HCT116 (cell line): ENCODE data around the gene LRP1B. TPM values are rescaled to one million over a fixed set of nuclear protein-coding genes. Genes with fewer than 3 reads are reported as not detected.

Experiments
- ATAC-seq: fragments of 200-7000 bp; cut with Tn5 transposase; 2 replicates; pipeline ENCODE4 v1.9.1; 2020; ENCODE audit warnings: mild to moderate bottlenecking, moderate library complexity
- BruUV-seq: library from RNA; stranded (reverse); fragments of 400-500 nt; replicated peaks from 2 replicates; lab custom pipeline; 2021; lab: Mats Ljungman, UMichigan
- CTCF ChIA-PET: fragments of 300-600 bp; sonication (Branson Sonifier 250); formaldehyde crosslinking; loops from one replicate; lab custom pipeline; 2021; ENCODE audit warnings: antibody characterized with exemption; lab: Charles Lee
- POLR2A ChIA-PET: fragments of 300-600, 350-600 bp; sonication (Branson Sonifier 250); formaldehyde crosslinking; loops from one replicate; lab custom pipeline; 2021; ENCODE audit warnings: antibody characterized with exemption; lab: Charles Lee
- RAD21 ChIA-PET, 2 experiments: fragments of 300-600 bp; sonication (Branson Sonifier 250); formaldehyde crosslinking; loops; one replicate each; lab custom pipeline; 2023; ENCODE audit warnings: low total read pairs in 2 of 2; ENCODE audit not compliant: uncharacterized antibody in 2 of 2, unreplicated experiment in 2 of 2, low non-redundant PET in 1 of 2; lab: Charles Lee
- DNase-seq: peaks from one replicate; pipeline ENCODE4 v3.0.0-alpha.2; 2010; ENCODE audit warnings: low read depth, low spot score
- H2AFZ ChIP-seq: fragments of 200-600 bp; shearing (Covaris generic), sonication (generic); 2 replicates; pipeline ENCODE4 v1.6.1; 2017; ENCODE audit warnings: low read depth, mixed run types, mixed read lengths, antibody characterized with exemption, low read length; ENCODE audit not compliant: poor library complexity, severe bottlenecking
- H3K27ac ChIP-seq: 2 replicates; pipeline ENCODE4 v1.5.1; 2012; ENCODE audit warnings: low read depth, low read length
- H3K27me3 ChIP-seq: fragments of 200-600 bp; sonication (generic); 2 replicates; pipeline ENCODE4 v1.6.1; 2016; ENCODE audit warnings: mixed run types, low read length, mixed read lengths; ENCODE audit not compliant: insufficient read depth
- H3K36me3 ChIP-seq, 2 experiments: fragments of 200-500 bp in 1 of 2; fragments of 200-600 bp in 1 of 2; sonication (Bioruptor generic) in 1 of 2; sonication (generic) in 1 of 2; 2 replicates each; pipeline versions ENCODE4 v1.5.1 to v1.6.1; 2014 to 2016; ENCODE audit warnings: low read length in 2 of 2, inconsistent platforms in 1 of 2, mixed read lengths in 1 of 2, mixed run types in 1 of 2; ENCODE audit not compliant: insufficient read depth in 2 of 2, control insufficient read depth in 1 of 2
- H3K4me1 ChIP-seq, 2 experiments: fragments of 200-600 bp in 1 of 2; sonication (generic) in 1 of 2; 2 replicates each; pipeline versions ENCODE4 v1.5.1 to v1.6.1; 2012 to 2017; ENCODE audit warnings: low read length in 2 of 2, inconsistent platforms in 1 of 2, mild to moderate bottlenecking in 1 of 2, mixed read lengths in 1 of 2, mixed run types in 1 of 2, moderate library complexity in 1 of 2; ENCODE audit not compliant: insufficient read depth in 2 of 2, control insufficient read depth in 1 of 2
- H3K4me2 ChIP-seq: fragments of 200-600 bp; sonication (generic); 2 replicates; pipeline ENCODE4 v1.6.1; 2017; ENCODE audit warnings: mixed run types, low read length, mixed read lengths
- H3K4me3 ChIP-seq, 2 experiments: fragments of 200-600 bp in 1 of 2; sonication (generic) in 1 of 2; replicated peaks in 1 of 2; 2 replicates each; pipeline ENCODE4 v1.5.1; 2011 to 2016; ENCODE audit warnings: low read length in 2 of 2, control low read depth in 1 of 2, low read depth in 1 of 2, mild to moderate bottlenecking in 1 of 2, mixed read lengths in 1 of 2, mixed run types in 1 of 2
- H3K79me2 ChIP-seq: fragments of 200-600 bp; sonication (generic); 2 replicates; pipeline ENCODE4 v1.6.1; 2017; ENCODE audit warnings: mild to moderate bottlenecking, mixed run types, low read length, moderate library complexity, mixed read lengths; ENCODE audit not compliant: insufficient read depth
- H3K9ac ChIP-seq: fragments of 200-600 bp; sonication (generic); 2 replicates; pipeline ENCODE4 v1.6.1; 2016; ENCODE audit warnings: low read length, mixed read lengths
- H3K9me2 ChIP-seq: fragments of 200-600 bp; sonication (generic), shearing (Covaris generic); 2 replicates; pipeline ENCODE4 v1.6.1; 2017; ENCODE audit warnings: mixed run types, mild to moderate bottlenecking, moderate library complexity; ENCODE audit not compliant: insufficient read depth
- H3K9me3 ChIP-seq, 2 experiments: fragments of 200-500 bp in 1 of 2; fragments of 200-600 bp in 1 of 2; sonication (Bioruptor generic) in 1 of 2; sonication (generic) in 1 of 2; 2 replicates each; pipeline ENCODE4 v1.6.1; 2014 to 2017; ENCODE audit warnings: low read length in 2 of 2, mixed read lengths in 2 of 2, inconsistent platforms in 1 of 2, low read depth in 1 of 2, mild to moderate bottlenecking in 1 of 2, mixed run types in 1 of 2, moderate library complexity in 1 of 2; ENCODE audit not compliant: control insufficient read depth in 1 of 2, insufficient read depth in 1 of 2
- H4K20me1 ChIP-seq: fragments of 200-600 bp; sonication (generic), shearing (Covaris generic); 2 replicates; pipeline ENCODE4 v1.6.1; 2017; ENCODE audit warnings: mixed run types, mild to moderate bottlenecking, moderate library complexity; ENCODE audit not compliant: insufficient read depth
- ATF3 ChIP-seq: IDR thresholded peaks from 2 replicates; pipeline ENCODE4 v1.6.1; 2012
- CBX3 ChIP-seq: IDR thresholded peaks from 2 replicates; pipeline ENCODE4 v1.6.1; 2012; ENCODE audit warnings: low read depth
- CEBPB ChIP-seq: IDR thresholded peaks from 2 replicates; pipeline ENCODE4 v1.6.1; 2012; ENCODE audit warnings: low read depth
- CTCF ChIP-seq, 3 experiments: fragments of 200-600 bp in 1 of 3; sonication (generic) in 1 of 3; IDR thresholded peaks in 2 of 3; conservative IDR thresholded peaks in 1 of 3; 2 replicates each; pipeline ENCODE4 v1.5.1; 2012 to 2017; ENCODE audit warnings: low read depth in 2 of 3, low read length in 2 of 3, antibody characterized with exemption in 1 of 3, borderline replicate concordance in 1 of 3, control low read depth in 1 of 3, mild to moderate bottlenecking in 1 of 3, mixed read lengths in 1 of 3, mixed run types in 1 of 3, moderate library complexity in 1 of 3; ENCODE audit not compliant: insufficient read depth in 1 of 3
- EGR1 ChIP-seq: IDR thresholded peaks from 2 replicates; pipeline ENCODE4 v1.6.1; 2012; ENCODE audit warnings: low read depth
- ELF1 ChIP-seq: IDR thresholded peaks from 2 replicates; pipeline ENCODE4 v1.6.1; 2012; ENCODE audit warnings: low read depth, borderline replicate concordance
- EZH2 ChIP-seq: fragments of 200-600 bp; sonication (generic); IDR thresholded peaks from 2 replicates; pipeline ENCODE4 v1.6.1; 2017; ENCODE audit warnings: antibody characterized with exemption, mixed run types
- EZH2phosphoT487 ChIP-seq: fragments of 200-600 bp; IDR thresholded peaks from 2 replicates; pipeline ENCODE4 v1.6.1; 2018; ENCODE audit warnings: antibody characterized with exemption, borderline replicate concordance
- FOSL1 ChIP-seq: IDR thresholded peaks from 2 replicates; pipeline ENCODE4 v1.6.1; 2012; ENCODE audit warnings: low read depth
- JUND ChIP-seq: IDR thresholded peaks from 2 replicates; pipeline ENCODE4 v1.6.1; 2012
- MAX ChIP-seq: IDR thresholded peaks from 2 replicates; pipeline ENCODE4 v1.6.1; 2012
- POLR2A ChIP-seq: IDR thresholded peaks from 2 replicates; pipeline ENCODE4 v1.7.0; 2011; ENCODE audit warnings: borderline replicate concordance; ENCODE audit not compliant: insufficient read depth, insufficient read length; ENCODE audit errors: extremely low read depth
- POLR2AphosphoS5 ChIP-seq: IDR thresholded peaks from 2 replicates; pipeline ENCODE4 v1.6.1; 2011; ENCODE audit warnings: mild to moderate bottlenecking, low read depth, low read length, moderate library complexity
- SP1 ChIP-seq: IDR thresholded peaks from 2 replicates; pipeline ENCODE4 v1.6.1; 2012; ENCODE audit warnings: low read depth
- TCF7L2 ChIP-seq: IDR thresholded peaks from 2 replicates; pipeline ENCODE4 v1.7.0; 2011; ENCODE audit warnings: borderline replicate concordance, inconsistent platforms; ENCODE audit not compliant: insufficient read depth, insufficient read length; ENCODE audit errors: extremely low read depth
- ZFX ChIP-seq: fragments of 450-650 bp; IDR thresholded peaks from 2 replicates; pipeline ENCODE4 v1.6.1; 2017
- ZNF274 ChIP-seq: fragments of 200-500 bp; sonication (Bioruptor generic); IDR thresholded peaks from 2 replicates; pipeline ENCODE4 v1.6.1; 2014; ENCODE audit warnings: mild to moderate bottlenecking, low read depth, low read length, inconsistent platforms
- intact Hi-C: fragments of 100-400 bp; cut with micrococcal nuclease; formaldehyde crosslinking; loops from 2 replicates; pipeline ENCODE4 v1.10.0; 2022
- total RNA-seq: library from RNA; stranded (reverse); gene quantifications from one replicate; pipeline ENCODE4 v1.2.1, GENCODE V29; 2021; ENCODE audit not compliant: unreplicated experiment
- TF ChIP-seq, protein P1 (sequence below): IDR thresholded peaks from 2 replicates; pipeline ENCODE4 v1.6.1; 2012; ENCODE audit warnings: low read depth

The LRP1B gene
- total RNA-seq, 1 experiment from 2014 or later, result 0.34 TPM

DNA sequence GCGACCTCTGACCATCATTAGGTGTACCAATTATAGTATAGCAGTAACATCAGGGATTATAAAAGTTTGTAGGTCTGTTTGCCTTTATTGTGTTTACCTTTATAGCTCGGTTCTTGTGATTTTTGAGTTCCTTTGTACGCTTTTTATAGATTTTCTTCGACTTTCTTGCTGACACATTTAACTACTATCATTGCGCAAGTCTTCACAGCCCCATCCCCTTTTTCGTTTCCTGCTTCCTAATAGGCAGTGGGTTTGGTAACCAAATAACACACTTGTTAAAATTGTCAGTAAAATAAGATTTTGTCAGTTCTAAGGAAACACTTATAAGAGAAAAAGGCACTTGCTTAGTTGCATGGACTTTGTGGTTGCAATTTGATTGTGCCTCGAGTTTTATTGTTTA is 541.5 kb downstream of the LRP1B start:
- no peak overlapping the region for H2AFZ ChIP-seq
- POLR2A ChIA-PET, result no interaction called here
- H3K79me2 ChIP-seq, result no peaks in the 10 kb centered on the region
- H3K9me2 ChIP-seq, result no peaks in the 10 kb centered on the region
- no peak overlapping the region for H3K9ac ChIP-seq
- no peaks in the 10 kb centered on the region for H3K36me3 ChIP-seq
- TF ChIP-seq JUND, result no peak
- TF ChIP-seq ZNF274, result no peak
- TF ChIP-seq EZH2phosphoT487, result no peak
- no peak for TF ChIP-seq POLR2AphosphoS5
- no peak for TF ChIP-seq CBX3
- TF ChIP-seq SP1, result no peak
- TF ChIP-seq ZFX, result no peak
- no peak for TF ChIP-seq MAX
- no peak for TF ChIP-seq ELF1
- TF ChIP-seq ATF3, result no peak
- no peak for TF ChIP-seq TCF7L2
- no peak for TF ChIP-seq CTCF (IDR thresholded peaks at IDR 0.05 in 2 of 3, conservative IDR thresholded peaks at IDR 0.05 in 1 of 3; ENCODE audit: borderline replicate concordance in 1 of 3, insufficient read depth in 1 of 3, low read depth in 2 of 3, low read length in 2 of 3)
- TF ChIP-seq EGR1, result no peak
- TF ChIP-seq FOSL1, result no peak
- TF ChIP-seq, protein P1, sequence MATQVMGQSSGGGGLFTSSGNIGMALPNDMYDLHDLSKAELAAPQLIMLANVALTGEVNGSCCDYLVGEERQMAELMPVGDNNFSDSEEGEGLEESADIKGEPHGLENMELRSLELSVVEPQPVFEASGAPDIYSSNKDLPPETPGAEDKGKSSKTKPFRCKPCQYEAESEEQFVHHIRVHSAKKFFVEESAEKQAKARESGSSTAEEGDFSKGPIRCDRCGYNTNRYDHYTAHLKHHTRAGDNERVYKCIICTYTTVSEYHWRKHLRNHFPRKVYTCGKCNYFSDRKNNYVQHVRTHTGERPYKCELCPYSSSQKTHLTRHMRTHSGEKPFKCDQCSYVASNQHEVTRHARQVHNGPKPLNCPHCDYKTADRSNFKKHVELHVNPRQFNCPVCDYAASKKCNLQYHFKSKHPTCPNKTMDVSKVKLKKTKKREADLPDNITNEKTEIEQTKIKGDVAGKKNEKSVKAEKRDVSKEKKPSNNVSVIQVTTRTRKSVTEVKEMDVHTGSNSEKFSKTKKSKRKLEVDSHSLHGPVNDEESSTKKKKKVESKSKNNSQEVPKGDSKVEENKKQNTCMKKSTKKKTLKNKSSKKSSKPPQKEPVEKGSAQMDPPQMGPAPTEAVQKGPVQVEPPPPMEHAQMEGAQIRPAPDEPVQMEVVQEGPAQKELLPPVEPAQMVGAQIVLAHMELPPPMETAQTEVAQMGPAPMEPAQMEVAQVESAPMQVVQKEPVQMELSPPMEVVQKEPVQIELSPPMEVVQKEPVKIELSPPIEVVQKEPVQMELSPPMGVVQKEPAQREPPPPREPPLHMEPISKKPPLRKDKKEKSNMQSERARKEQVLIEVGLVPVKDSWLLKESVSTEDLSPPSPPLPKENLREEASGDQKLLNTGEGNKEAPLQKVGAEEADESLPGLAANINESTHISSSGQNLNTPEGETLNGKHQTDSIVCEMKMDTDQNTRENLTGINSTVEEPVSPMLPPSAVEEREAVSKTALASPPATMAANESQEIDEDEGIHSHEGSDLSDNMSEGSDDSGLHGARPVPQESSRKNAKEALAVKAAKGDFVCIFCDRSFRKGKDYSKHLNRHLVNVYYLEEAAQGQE, result no peak
- TF ChIP-seq POLR2A, result no peak
- TF ChIP-seq CEBPB, result no peak
- TF ChIP-seq EZH2, result no peak
- TF ChIP-seq, all 23 proteins: peak for 0
- no TSS peak for BruUV-seq
- Histone ChIP-seq H3K27me3 (no peaks in the 10 kb centered on the region), H4K20me1 (no peaks in the 10 kb centered on the region), H3K27ac (no peak overlapping the region), H3K9me3 (no peaks in the 10 kb centered on the region), H3K4me3 (no peak overlapping the region), H3K4me2 (no peak overlapping the region), H3K4me1 (no peaks in the 10 kb centered on the region)
- intact Hi-C loops, result no loop called here
- ATAC-seq (no peak), DNase-seq (no peak)
- CTCF ChIA-PET, result no interaction called here
- RAD21 ChIA-PET, result no interaction called here
